A673 (cell line): Measurements from ENCODE around the gene TMC3. TPM values are rescaled to one million over a fixed set of nuclear protein-coding genes. Genes with fewer than 3 reads are reported as not detected.

ENCODE experiments used
- BruUV-seq: library from RNA; stranded (reverse); fragments of 400-500 nt; replicated peaks from 2 replicates; lab custom pipeline; 2021; lab: Mats Ljungman, UMichigan
- CTCF ChIA-PET: fragments of 300-600 bp; sonication (Branson Sonifier 250); formaldehyde crosslinking; loops from one replicate; lab custom pipeline; 2022; ENCODE audit warnings: antibody characterized with exemption; lab: Charles Lee
- POLR2A ChIA-PET: fragments of 300-600 bp; sonication (Branson Sonifier 250); formaldehyde crosslinking; loops from one replicate; lab custom pipeline; 2022; ENCODE audit warnings: antibody characterized with exemption; ENCODE audit not compliant: low non-redundant PET; lab: Charles Lee
- DNase-seq: peaks from one replicate; pipeline ENCODE4 v3.0.0-alpha.2; 2015; ENCODE audit warnings: low spot score
- H3K27ac ChIP-seq: fragments of 200-600 bp; sonication (generic); 2 replicates; pipeline ENCODE4 v1.5.1; 2016; ENCODE audit warnings: mixed run types, low read depth, mild to moderate bottlenecking, mixed read lengths, antibody characterized with exemption, low read length; ENCODE audit not compliant: poor library complexity, severe bottlenecking
- H3K27me3 ChIP-seq: fragments of 200-600 bp; sonication (generic); replicated peaks from 2 replicates; pipeline ENCODE4 v1.6.1; 2017; ENCODE audit warnings: mixed run types, low read depth, mild to moderate bottlenecking, mixed read lengths, antibody characterized with exemption, low read length; ENCODE audit not compliant: insufficient read depth, poor library complexity
- H3K36me3 ChIP-seq: fragments of 200-600 bp; sonication (generic); 2 replicates; pipeline ENCODE4 v1.6.1; 2016; ENCODE audit warnings: mixed run types, mild to moderate bottlenecking, mixed read lengths, antibody characterized with exemption, low read length; ENCODE audit not compliant: insufficient read depth, poor library complexity, severe bottlenecking
- H3K4me1 ChIP-seq: fragments of 200-600 bp; sonication (generic); 2 replicates; pipeline ENCODE4 v1.6.1; 2017; ENCODE audit warnings: mixed run types, mild to moderate bottlenecking, mixed read lengths, antibody characterized with exemption, low read length; ENCODE audit not compliant: insufficient read depth, poor library complexity, severe bottlenecking
- H3K4me3 ChIP-seq: fragments of 200-600 bp; sonication (generic); 2 replicates; pipeline ENCODE4 v1.5.1; 2016; ENCODE audit warnings: low read depth, mixed run types, mild to moderate bottlenecking, mixed read lengths, low read length; ENCODE audit not compliant: poor library complexity, severe bottlenecking
- H3K9me3 ChIP-seq: fragments of 200-600 bp; sonication (generic); 2 replicates; pipeline ENCODE4 v1.6.1; 2016; ENCODE audit warnings: mixed run types, low read depth, mild to moderate bottlenecking, mixed read lengths, antibody characterized with exemption, low read length; ENCODE audit not compliant: poor library complexity, severe bottlenecking
- CTCF ChIP-seq: fragments of 300-800, 200-600 bp; sonication (generic); conservative IDR thresholded peaks from 2 replicates; pipeline ENCODE4 v1.5.1; 2017; ENCODE audit warnings: low read depth, mild to moderate bottlenecking, antibody characterized with exemption, low read length, moderate library complexity, mixed read lengths
- EZH2 ChIP-seq: fragments of 200-600 bp; sonication (generic); IDR thresholded peaks from 2 replicates; pipeline ENCODE4 v1.6.1; 2017; ENCODE audit warnings: borderline replicate concordance, low read depth, mild to moderate bottlenecking, mixed read lengths, antibody characterized with exemption, low read length; ENCODE audit not compliant: poor library complexity, severe bottlenecking
- intact Hi-C: fragments of 100-400 bp; cut with micrococcal nuclease; formaldehyde crosslinking; loops from one replicate; pipeline ENCODE4 v1.10.0; 2022; ENCODE audit not compliant: unreplicated experiment
- total RNA-seq: library from RNA; stranded (reverse); gene quantifications from 2 replicates; pipeline ENCODE4 v1.2.3, GENCODE V29; 2021

The TMC3 gene
- total RNA-seq, 1 experiment from 2014 or later = not detected

- no peak overlapping the region for H3K27ac ChIP-seq
- POLR2A ChIA-PET = no interaction called here
- BruUV-seq = no TSS peak
- no peak for DNase-seq
- intact Hi-C loops = no loop called here
- H3K4me3 ChIP-seq = no peak overlapping the region
- TF ChIP-seq EZH2 (no peak), CTCF (no peak)
- H3K9me3 ChIP-seq = no peaks in the 10 kb centered on the region
- CTCF ChIA-PET = no interaction called here
- H3K36me3 ChIP-seq = no peaks in the 10 kb centered on the region
- no peaks in the 10 kb centered on the region for H3K27me3 ChIP-seq
- H3K4me1 ChIP-seq = no peaks in the 10 kb centered on the region
Measured at GRCh38 chr15:81310480-81310879, 63.5 kb downstream of the TMC3 start.

- intact Hi-C loops = no loop called here
- Histone ChIP-seq H3K4me1 (no peaks in the 10 kb centered on the region), H3K27me3 (no peaks in the 10 kb centered on the region), H3K4me3 (no peak overlapping the region), H3K9me3 (no peaks in the 10 kb centered on the region), H3K36me3 (no peaks in the 10 kb centered on the region), H3K27ac (no peak overlapping the region)
- no peak for TF ChIP-seq CTCF
- no peak for TF ChIP-seq EZH2
- DNase-seq = no peak
- ChIA-PET CTCF (no interaction called here), POLR2A (no interaction called here)
- no TSS peak for BruUV-seq
Measured at GRCh38 chr15:81309647-81310450, 64.2 kb downstream of the TMC3 start.

- Histone ChIP-seq H3K27ac (no peak overlapping the region), H3K4me1 (no peaks in the 10 kb centered on the region), H3K9me3 (no peaks in the 10 kb centered on the region), H3K27me3 (no peaks in the 10 kb centered on the region), H3K36me3 (no peaks in the 10 kb centered on the region), H3K4me3 (no peak overlapping the region)
- CTCF ChIA-PET = no interaction called here
- BruUV-seq = no TSS peak
- intact Hi-C loops = no loop called here
- DNase-seq = no peak
- POLR2A ChIA-PET = no interaction called here
- TF ChIP-seq CTCF = no peak
- no peak for TF ChIP-seq EZH2
Measured at GRCh38 chr15:81308260-81308659, 65.8 kb downstream of the TMC3 start.
